Renal cortex interstitium (tissue), 11 donors: ENCODE measurements around the gene TLE4. TPM values are rescaled to one million over a fixed set of nuclear protein-coding genes. Genes with fewer than 3 reads are reported as not detected.
"Not testable (repeated sequence)": the region's sequence is repeated elsewhere in the genome, so short reads cannot be mapped to it uniquely, and the experiment has no call there.

Experiments
- DNase-seq, 11 donors: peaks; one replicate each; pipeline ENCODE4 v3.0.0-alpha.2; 2013; ENCODE audit warnings: low read depth in 9 of 11, low spot score in 4 of 11; ENCODE audit errors: extremely low read depth in 1 of 11
- polyA plus RNA-seq, 3 donors: library from polyadenylated mRNA; unstranded; fragments of 120-200 nt; gene quantifications; one replicate each; pipeline ENCODE4 v1.2.1, GENCODE V29; 2013; ENCODE audit not compliant: insufficient read length in 3 of 3

The TLE4 gene
- polyA plus RNA-seq, 3 donors, result 58.3 to 77.3 (median 67.1) TPM

GRCh38 chr9:79619930-79620329, 48.2 kb downstream of the TLE4 start:
- DNase-seq, result no peak

GRCh38 chr9:79621916-79622575, 50.3 kb downstream of the TLE4 start:
- DNase-seq, result no peak

GRCh38 chr9:79623799-79624721, 52.3 kb downstream of the TLE4 start:
- DNase-seq, result no peak

GRCh38 chr9:79629721-79630120, 58.0 kb downstream of the TLE4 start:
- DNase-seq, result no peak

GRCh38 chr9:79630521-79631403, 59.0 kb downstream of the TLE4 start:
- DNase-seq, result no peak

- DNase-seq, result no peak
Observed at GRCh38 chr9:79632060-79632459, 60.3 kb downstream of the TLE4 start.

GRCh38 chr9:79632705-79633104, 60.9 kb downstream of the TLE4 start:
- DNase-seq, result no peak

- DNase-seq, result no peak
Observed at GRCh38 chr9:79633558-79633957, 61.8 kb downstream of the TLE4 start.

GRCh38 chr9:79637177-79637925, 65.6 kb downstream of the TLE4 start:
- no peak for DNase-seq

- no peak for DNase-seq
Observed at GRCh38 chr9:79638806-79639205, 67.0 kb downstream of the TLE4 start.

GRCh38 chr9:79639354-79639753, 67.6 kb downstream of the TLE4 start:
- no peak for DNase-seq

GRCh38 chr9:79640067-79640466, 68.3 kb downstream of the TLE4 start:
- DNase-seq, result not testable (repeated sequence)

- DNase-seq, result no peak
Observed at GRCh38 chr9:79641070-79641469, 69.3 kb downstream of the TLE4 start.

- DNase-seq, result no peak
Observed at GRCh38 chr9:79642671-79643070, 70.9 kb downstream of the TLE4 start.

GRCh38 chr9:79644048-79644447, 72.3 kb downstream of the TLE4 start:
- DNase-seq, result no peak

- DNase-seq, result no peak
Observed at GRCh38 chr9:79644601-79645000, 72.8 kb downstream of the TLE4 start.

- DNase-seq, result no peak
Observed at GRCh38 chr9:79645110-79645509, 73.3 kb downstream of the TLE4 start.

- no peak for DNase-seq
Observed at GRCh38 chr9:79646096-79646495, 74.3 kb downstream of the TLE4 start.
